AG04450 (cell line): ENCODE results near the gene SLC35F4. TPM values are rescaled to one million over a fixed set of nuclear protein-coding genes. Genes with fewer than 3 reads are reported as not detected.

Experiments used
- CTCF ChIA-PET: fragments of 300-600, 350-600 bp; formaldehyde crosslinking; extraction: SDS; loops from one replicate; lab custom pipeline; 2022; ENCODE audit warnings: antibody characterized with exemption, inconsistent platforms; lab: Charles Lee
- POLR2A ChIA-PET: fragments of 350-600 bp; formaldehyde crosslinking; extraction: SDS; loops from one replicate; lab custom pipeline; 2021; ENCODE audit warnings: antibody characterized with exemption, inconsistent platforms; lab: Yijun Ruan, JAX
- DNase-seq: peaks from one replicate; pipeline ENCODE4 v3.0.0-alpha.2; 2011; ENCODE audit warnings: low read depth, low spot score
- H3K27ac ChIP-seq: one replicate; pipeline ENCODE4 v1.5.1; 2012; ENCODE audit warnings: low read depth, low read length, control low read depth
- H3K27me3 ChIP-seq: one replicate; pipeline ENCODE4 v1.6.0; 2012; ENCODE audit warnings: low read length; ENCODE audit not compliant: control insufficient read depth, insufficient read depth
- H3K4me3 ChIP-seq: 2 replicates; pipeline ENCODE4 v1.5.1; 2011; ENCODE audit warnings: mild to moderate bottlenecking, low read depth, low read length, control low read depth
- H3K9me3 ChIP-seq: 2 replicates; pipeline ENCODE4 v1.5.1; 2012; ENCODE audit warnings: low read length; ENCODE audit not compliant: control insufficient read depth, insufficient read depth
- CTCF ChIP-seq: IDR thresholded peaks from 2 replicates; pipeline ENCODE4 v1.5.1; 2011; ENCODE audit warnings: low read depth, low read length, control low read depth, inconsistent platforms
- polyA plus RNA-seq: library from polyadenylated mRNA; depleted of rRNA; stranded (reverse); fragments of >200 nt; gene quantifications from 2 replicates; pipeline ENCODE4 v1.2.3, GENCODE V29; 2011

The SLC35F4 gene
- polyA plus RNA-seq, 1 experiment: not detected

GRCh38 chr14:57739516-57739915 is 126.4 kb downstream of the SLC35F4 start:
- H3K27ac ChIP-seq: no peak overlapping the region
- DNase-seq: no peak
- CTCF ChIA-PET: no interaction called here
- no peak for TF ChIP-seq CTCF
- POLR2A ChIA-PET: no interaction called here
- no peaks in the 10 kb centered on the region for H3K9me3 ChIP-seq
- H3K4me3 ChIP-seq: no peak overlapping the region
- no peaks in the 10 kb centered on the region for H3K27me3 ChIP-seq

GRCh38 chr14:57737598-57737997 is 128.3 kb downstream of the SLC35F4 start:
- DNase-seq: no peak
- CTCF ChIA-PET: no interaction called here

GRCh38 chr14:57736391-57736790 is 129.5 kb downstream of the SLC35F4 start:
- no peaks in the 10 kb centered on the region for H3K9me3 ChIP-seq
- no peak for TF ChIP-seq CTCF
- DNase-seq: no peak
- no peak overlapping the region for H3K4me3 ChIP-seq
- CTCF ChIA-PET: no interaction called here
- H3K27me3 ChIP-seq: no peaks in the 10 kb centered on the region
- H3K27ac ChIP-seq: no peak overlapping the region
- POLR2A ChIA-PET: no interaction called here

More at GRCh38 chr14:57737598-57737997, 128.3 kb downstream of the SLC35F4 start:
- POLR2A ChIA-PET: no interaction called here
- no peak for TF ChIP-seq CTCF
- no peak overlapping the region for H3K27ac ChIP-seq
- H3K27me3 ChIP-seq: no peaks in the 10 kb centered on the region
- no peaks in the 10 kb centered on the region for H3K9me3 ChIP-seq
- no peak overlapping the region for H3K4me3 ChIP-seq

GRCh38 chr14:57735276-57735675 is 130.6 kb downstream of the SLC35F4 start:
- Histone ChIP-seq H3K27ac (no peak overlapping the region), H3K9me3 (no peaks in the 10 kb centered on the region), H3K4me3 (no peak overlapping the region), H3K27me3 (no peaks in the 10 kb centered on the region)
- ChIA-PET CTCF (interaction anchor here (0.6 to 0.7 kb wide), 3 partner anchors 45 to 1261 kb away, joined by 3 to 6 read pairs (median 3); no protein-coding TSS in a partner anchor), POLR2A (no interaction called here)
- no peak for DNase-seq
- no peak for TF ChIP-seq CTCF

GRCh38 chr14:57732463-57733285 is 133.2 kb downstream of the SLC35F4 start:
- no peak for DNase-seq

More at GRCh38 chr14:57732463-57733285, 133.2 kb downstream of the SLC35F4 start:
- no peaks in the 10 kb centered on the region for H3K9me3 ChIP-seq
- ChIA-PET POLR2A (no interaction called here), CTCF (no interaction called here)
- H3K4me3 ChIP-seq: no peak overlapping the region
- no peak for TF ChIP-seq CTCF
- no peak overlapping the region for H3K27ac ChIP-seq
- no peaks in the 10 kb centered on the region for H3K27me3 ChIP-seq
